ENCODE measurements around the gene PHF23.

The PHF23 gene

DNA sequence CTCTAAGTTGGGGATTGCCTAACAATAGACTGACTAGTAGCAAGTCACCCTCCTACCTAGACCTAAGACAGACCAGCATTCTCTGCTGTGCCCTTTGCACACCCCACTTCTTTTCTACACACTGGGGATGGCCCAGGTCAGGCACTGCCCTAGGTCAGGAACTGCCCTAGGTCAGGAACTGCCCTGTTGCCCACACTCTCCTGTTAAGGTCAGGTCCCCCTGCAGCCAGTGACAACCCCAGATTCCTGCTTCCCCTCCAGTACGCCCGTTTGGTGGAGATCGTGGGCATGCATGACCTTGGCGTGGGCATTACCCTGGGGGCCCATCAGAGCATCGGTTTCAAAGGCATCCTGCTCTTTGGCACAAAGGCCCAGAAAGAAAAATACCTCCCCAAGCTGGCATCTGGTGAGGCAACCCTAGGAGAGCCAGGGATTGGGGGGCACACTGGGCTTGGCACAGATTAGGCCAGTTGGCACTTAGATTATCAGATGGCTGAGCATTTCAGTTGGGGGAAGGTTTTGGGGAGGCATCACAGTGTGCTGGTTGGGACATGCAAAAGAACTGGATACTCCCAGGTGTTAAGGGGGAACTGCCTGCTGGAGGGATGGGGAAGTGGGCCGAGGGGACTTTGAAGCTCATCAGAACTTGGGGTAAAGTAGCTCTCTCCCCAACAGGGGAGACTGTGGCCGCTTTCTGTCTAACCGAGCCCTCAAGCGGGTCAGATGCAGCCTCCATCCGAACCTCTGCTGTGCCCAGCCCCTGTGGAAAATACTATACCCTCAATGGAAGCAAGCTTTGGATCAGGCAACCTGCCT lies 17.8 kb downstream of the PHF23 start:
- DNase-seq = no peak

DNA sequence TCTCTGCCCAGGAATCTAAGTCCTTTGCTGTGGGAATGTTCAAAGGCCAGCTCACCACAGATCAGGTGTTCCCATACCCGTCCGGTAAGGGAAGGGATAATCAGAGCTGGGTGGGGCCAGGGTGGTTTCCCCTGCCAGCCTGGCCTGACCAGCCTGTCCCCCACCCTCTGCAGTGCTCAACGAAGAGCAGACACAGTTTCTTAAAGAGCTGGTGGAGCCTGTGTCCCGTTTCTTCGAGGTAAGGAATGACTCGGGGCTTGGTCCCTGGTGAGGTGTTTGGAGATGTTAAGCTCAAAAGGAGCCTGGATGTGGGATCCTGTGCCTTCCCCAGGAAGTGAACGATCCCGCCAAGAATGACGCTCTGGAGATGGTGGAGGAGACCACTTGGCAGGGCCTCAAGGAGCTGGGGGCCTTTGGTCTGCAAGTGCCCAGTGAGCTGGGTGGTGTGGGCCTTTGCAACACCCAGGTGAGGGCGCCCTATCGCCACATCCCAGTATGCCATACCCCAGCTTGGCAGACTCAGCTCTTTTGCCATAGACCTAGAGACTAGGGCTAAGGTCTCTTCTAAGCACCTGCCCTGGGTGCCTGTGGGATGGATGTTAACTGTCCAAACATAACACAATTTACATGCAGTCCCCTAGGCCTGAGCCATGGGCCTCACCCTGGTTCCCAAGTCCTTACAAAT lies 18.5 kb downstream of the PHF23 start:
- DNase-seq = peak in 15 of 56 donors; percentile 16 to 60 (median 30)

DNA sequence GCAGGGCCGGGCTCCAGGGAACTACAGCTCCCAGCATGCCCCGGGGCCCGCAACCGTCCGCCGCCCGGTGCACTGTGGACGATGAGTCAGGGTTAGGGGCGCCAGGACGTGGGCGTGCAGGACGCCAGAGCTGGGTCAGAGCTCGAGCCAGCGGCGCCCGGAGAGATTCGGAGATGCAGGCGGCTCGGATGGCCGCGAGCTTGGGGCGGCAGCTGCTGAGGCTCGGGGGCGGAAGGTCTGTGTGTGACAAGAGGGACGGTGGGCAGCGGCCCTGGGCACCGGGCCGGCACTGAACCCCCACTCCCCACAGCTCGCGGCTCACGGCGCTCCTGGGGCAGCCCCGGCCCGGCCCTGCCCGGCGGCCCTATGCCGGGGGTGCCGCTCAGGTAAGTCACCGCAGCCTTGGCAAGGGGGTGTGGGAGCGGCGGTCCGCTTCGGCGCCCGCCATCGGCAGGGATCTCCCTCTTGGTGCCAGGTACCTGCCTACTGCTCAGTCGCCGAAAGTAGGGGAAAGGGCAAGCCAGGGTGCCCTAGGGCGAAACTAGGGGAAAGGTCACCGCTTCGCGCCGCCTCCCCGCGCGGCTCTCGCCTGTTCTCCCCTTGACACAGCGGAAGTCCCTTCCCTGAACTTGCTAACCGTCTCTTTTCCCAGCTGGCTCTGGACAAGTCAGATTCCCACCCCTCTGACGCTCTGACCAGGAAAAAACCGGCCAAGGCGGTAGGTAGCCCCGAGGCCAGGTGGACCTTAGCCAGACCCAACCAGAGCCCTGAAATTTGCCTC lies 19.3 kb downstream of the PHF23 start, which contains the start of the genes ACADVL and DLG4:
TSS of gene ACADVL (plus strand) at position 127 of the 781 bp plus-strand sequence. CDS start at position 174, 47 bp downstream.
TSS of gene DLG4 (minus strand) at position 25 of the 781 bp plus-strand sequence.
- DNase-seq = peak in 55 of 56 donors; percentile 50 to 94 (median 81)

DNA sequence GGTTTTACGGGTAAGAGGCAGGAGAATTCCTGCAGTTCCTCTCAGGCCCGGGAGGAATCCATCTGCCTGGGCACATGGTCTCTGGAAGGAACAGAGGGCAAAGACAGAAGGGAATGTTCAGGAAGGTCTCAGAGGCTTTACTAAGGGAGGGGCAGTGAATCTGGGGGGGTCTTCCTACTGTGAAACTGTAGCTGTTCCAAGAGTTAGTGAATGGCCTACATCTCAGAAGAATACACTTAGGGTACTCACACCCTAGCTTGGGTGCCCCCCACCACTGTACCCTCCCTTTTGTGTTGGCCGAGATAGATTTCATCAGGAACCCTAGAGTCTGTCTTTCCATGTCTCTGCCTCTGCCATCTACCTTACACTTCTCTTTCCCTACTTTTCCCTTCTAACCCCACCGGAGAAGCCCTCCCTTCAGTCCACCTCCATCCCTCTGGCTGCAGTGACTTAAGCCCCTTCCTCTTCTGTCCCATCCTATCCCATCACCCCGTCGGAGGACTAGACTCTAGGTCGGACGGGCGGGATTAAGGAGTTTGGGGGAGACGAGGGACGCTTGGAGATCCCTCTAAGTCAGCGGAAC lies 19.9 kb downstream of the PHF23 start:
- no peak for DNase-seq

DNA sequence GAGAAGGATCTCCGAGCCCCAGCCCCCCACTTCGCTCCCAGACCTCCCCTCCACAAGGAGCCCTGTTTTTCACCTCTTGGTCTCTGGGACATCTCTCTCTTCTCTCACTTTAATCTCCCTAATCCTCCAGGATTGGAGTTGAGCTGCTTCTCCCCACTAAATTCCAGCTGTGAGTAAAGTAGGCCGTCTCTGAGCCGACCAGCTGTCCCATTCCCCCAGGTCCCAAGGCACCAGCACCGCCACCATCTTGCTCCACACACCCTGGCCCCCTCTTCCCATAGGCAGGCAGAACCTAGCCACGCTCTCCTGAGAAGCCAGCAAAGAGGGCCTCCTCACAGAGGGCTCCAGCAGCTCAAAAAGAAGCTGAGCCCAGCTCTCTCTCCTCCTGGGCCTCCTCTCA lies 20.5 kb downstream of the PHF23 start:
- DNase-seq = no peak

DNA sequence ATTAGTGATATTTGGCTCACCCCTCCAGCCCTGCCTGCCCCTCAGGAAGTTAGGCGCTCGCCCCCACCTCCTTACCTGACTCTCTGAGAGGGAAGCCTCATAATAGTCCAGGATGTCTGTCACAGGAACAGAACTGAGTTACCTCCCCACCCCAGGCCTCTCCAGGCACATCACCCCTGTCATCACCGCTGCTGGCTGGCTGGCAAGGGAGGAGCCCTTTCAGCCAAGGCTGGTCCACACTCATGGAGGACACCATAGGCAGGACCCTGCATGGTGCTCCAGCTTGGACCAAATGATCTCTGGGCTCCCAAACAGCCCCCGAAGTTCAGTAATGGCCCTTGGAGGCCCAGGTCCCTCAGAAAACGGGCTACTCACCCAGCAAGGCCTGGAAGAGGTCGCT lies 21.1 kb downstream of the PHF23 start:
- DNase-seq = no peak

DNA sequence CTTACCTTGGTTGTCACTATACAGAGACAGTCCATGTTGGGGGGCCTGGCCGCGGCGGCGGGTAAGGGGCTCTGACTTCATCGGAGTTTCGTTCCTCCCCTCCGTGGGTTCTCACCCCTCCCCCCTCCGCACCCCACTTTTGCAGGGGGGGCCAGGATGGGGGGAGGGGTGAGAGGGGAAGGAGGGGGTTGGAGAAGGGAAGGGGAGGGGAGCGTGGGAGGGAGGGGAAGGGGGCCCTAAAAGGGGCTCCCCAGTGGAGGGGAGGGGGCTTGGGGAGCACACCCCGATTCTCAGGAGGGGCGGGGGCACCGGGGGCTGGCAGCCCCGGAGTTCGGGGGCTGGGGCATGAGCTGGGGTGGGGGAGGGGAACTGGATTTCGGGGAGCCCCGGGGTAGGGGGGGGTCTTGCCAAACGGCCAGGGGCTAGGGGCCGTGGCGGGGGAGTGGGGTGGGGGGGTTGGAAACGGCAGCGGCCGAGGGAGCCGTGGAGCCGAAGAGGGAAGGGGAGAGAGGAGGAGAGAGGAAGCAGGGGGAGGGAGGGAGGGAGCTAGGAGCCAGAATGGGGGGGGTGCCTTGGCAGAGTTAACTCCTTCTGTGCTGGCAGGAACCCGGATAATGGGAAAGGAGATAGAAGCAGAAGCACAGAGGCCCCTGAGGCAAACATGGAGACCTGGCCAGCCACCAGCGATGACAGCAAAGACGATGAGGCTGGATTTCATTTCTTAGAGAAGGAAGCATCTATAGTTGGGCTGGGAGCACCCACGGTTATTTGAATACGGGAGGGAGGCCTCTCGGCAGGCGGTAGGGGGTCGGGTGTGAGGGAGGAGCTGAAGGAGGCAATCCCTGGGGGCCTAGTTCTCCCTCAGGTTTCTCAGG lies 21.9 kb downstream of the PHF23 start:
- peak in 34 of 56 donors; percentile 20 to 78 (median 44) for DNase-seq

DNA sequence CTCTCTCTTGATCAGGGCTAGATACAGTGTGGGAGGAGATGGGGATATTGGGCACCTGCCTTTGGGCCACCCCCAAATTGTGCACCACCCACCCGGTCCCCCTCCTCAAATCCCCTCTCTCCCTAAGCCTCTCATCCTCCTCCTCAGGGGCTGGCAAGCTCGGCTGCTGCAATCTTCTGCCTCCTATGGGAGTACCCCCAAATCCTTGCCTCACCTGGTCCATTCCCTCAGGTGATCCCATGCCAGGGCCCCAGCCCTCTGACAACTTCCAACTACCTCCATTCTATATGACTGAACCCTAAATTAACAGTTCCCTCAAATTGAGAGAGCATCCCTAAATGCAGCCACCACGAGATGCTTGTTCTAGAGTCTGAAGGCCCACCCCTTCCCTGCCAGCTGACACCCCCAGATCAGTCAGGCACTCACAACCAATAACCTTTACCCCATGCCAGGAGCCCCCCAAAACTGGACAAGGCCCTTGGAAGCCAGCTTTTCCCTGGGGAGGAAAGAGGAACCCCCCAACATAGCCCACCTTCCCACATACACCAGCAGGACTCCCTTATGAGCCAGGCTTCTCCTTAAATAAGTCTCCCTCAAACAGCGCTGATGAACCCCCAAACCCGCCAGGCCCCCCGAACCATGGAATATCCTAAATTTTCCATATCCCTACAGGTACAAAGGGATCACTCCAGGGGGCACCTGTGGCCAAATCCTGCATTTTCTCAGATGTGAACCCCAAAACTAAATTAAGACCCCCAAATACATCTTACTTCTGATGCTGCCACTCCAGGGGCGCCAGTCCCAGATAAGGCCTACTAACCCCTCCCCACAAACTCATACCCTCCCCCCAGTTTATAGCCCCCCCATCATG lies 22.8 kb downstream of the PHF23 start:
- DNase-seq = peak in 3 of 56 donors; percentile 14 to 38 (median 14)

DNA sequence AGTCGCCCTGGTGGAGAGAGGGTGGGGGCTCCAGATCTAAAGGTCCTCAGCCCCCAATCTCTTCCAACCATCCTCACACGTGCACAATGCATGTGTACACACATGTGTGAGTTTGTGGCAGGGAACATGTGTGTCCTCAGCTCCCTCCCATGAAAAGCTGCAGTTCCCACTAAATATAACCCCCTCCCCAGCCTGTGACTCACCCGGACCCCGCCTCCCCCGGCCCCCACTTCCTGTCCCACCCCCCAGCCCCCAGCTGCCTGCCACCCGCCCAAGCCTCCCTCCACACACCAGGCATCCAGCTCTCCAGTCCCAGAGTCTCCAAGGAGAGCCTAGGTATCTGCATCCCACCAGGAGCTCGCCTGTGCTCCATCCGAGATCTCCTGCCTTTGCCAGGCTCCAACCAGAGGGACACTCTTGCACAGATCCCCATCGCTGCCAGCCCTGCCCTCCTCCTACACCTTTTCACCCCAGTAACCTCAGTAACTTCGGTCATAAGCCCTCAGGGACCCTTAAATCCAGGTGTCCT lies 23.5 kb downstream of the PHF23 start:
- peak in 5 of 56 donors; percentile 14 to 43 (median 30) for DNase-seq

DNA sequence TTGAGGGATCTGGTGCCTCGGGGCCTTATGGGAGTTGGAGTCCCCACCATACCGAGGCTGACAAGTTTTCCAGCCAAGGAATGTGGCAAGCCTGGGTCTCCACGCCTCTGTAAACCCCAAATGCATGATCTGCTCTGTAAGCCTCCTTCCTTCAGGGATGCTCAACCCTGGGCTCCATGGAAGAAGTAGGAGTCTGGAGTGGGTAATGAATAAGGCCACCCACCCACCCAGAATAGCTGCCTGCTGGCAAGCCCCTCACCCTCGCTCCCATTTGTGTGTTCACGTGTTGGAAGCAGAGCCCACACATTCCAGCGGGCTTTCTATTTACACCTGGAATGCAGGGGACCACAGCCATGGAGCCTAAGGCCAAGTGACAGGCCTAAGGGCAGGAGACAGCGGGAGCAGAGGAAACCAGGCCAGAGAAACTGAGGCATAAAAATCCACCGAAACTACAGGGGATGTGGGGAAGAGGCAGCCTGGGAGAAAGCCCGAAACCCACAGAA lies 24.1 kb downstream of the PHF23 start:
- peak in 1 of 56 donors; percentile 54 for DNase-seq

DNA sequence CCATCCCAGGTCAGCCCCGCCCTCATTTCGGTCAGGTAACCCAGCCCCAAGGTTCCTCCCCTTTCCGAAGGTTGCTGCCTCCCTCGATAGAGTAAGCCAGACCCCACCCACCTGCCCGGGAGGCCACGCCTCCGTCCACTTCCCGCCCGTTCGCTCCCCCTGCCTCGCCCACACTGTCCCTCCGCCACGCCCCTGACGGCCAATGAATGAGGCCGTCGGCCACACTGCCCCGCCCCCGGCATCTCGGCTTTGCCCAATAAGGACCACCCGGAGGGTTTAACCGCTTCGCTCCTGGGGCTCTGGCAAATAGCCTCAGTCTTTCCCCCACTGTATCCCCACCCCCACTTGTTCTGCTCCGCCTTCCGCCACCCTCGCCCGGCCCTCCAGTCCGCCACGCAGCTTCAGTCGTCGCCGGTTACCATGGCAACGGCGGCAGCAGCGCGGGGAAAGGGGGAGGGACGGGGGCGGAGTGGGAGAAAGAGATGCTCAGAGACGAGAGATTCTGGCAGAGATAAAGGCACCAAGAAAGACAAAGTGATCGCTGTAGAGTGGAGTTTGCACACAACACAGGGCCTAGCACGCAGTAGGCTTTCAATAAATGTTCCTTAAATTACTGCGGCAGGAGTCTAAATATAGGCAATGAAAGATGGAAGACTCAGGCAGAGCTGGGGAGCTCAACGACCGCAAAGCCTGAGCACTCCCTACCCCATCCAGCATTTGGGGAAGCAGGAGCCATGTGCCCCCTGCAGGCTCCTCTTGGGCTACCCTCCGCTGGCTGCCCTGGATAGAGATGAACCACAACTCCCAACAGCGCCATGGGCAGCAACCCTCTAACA lies 24.7 kb downstream of the PHF23 start:
- DNase-seq = peak; percentile 56 to 98 (median 93)

DNA sequence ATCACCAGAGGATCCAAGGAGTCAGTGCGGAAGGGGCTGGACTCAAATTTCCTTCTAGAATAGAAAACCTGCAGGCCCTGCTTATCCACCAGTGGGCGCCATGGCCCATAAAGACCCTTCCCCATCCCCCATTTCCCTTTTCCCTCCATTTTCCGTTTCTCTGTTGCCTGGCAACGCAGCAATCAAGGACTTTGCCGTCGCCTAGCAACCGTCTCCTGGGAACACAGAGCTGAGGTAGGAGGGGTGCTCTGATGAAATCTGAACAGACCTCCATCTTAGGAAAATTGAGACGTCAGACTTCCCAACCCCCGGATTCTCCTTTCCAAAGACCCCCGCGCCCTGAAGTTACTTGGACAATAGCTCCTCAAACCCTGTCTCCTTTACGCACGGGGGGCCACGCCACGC lies 25.4 kb downstream of the PHF23 start:
- DNase-seq = peak in 45 of 56 donors; percentile 50 to 92 (median 80)

DNA sequence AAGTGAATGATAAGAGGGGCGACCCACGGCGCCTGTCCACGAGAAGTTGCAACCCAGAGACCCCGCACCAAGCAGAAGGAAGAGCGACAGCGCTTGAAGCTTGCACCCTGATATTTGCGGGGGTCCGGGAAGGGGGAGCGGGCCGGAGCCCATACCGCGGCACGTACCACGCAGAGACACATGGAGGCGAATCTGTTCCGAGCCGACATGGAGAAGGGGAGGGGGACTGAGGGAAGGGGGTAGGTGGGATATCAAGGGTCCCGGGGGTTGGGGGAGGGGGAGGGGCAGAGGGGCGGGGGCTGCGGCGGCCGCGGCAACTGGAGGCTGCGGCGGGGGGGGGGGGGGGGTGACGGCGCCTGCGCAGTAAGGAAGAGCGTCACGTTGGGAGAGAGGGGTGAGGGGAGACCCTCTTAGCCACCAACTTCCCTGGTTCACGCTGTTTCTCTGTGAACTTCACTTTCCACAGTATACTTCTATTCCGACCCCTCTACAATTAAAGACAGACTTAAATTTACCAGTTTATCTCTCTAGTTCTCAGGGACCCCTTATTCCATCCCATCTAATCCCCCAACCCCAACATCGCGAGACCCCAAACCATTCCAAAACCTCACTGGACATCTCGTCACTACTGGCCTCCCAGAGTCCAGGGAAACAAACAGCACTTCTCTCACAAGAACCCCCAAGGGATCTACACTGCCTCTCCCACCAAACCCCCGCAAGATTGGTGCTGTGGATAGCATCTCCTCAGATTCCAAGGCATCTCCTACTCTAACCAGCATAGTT lies 27.6 kb downstream of the PHF23 start:
- DNase-seq = no peak

DNA sequence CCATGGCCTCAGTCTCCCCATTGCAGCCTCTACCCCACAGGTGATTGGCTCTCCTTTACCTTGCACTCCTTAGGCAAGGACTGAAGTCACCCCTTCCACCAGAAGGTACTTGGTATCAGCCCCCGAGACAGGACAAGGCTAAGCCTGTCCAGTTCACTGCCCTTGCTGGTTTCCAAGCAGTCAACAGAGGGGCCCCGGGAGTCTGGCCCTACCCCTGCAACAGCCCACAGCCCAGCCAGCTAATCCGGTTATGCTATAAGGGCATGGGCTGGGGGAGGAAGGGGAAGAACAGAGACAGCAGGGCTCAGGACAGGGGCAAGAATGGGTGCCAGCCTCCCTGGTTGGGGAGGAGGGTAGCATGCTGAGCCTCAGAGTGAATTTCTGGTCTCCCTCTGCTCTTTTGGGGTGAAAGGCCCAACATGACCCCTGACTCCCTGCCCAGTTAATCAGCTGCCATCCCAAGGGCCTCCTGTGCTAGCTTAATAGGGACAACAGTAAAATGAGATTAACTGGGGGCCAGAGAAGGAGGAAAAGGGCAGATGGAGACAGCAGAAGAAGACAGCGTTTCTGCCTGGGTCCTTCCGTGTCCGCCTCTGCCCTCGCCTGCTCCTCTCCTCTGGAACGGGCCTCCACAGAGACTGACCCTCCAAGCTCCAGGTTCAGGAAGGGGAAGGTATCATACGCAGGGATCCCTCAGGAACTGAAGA lies 30.4 kb downstream of the PHF23 start:
- DNase-seq = no peak

DNA sequence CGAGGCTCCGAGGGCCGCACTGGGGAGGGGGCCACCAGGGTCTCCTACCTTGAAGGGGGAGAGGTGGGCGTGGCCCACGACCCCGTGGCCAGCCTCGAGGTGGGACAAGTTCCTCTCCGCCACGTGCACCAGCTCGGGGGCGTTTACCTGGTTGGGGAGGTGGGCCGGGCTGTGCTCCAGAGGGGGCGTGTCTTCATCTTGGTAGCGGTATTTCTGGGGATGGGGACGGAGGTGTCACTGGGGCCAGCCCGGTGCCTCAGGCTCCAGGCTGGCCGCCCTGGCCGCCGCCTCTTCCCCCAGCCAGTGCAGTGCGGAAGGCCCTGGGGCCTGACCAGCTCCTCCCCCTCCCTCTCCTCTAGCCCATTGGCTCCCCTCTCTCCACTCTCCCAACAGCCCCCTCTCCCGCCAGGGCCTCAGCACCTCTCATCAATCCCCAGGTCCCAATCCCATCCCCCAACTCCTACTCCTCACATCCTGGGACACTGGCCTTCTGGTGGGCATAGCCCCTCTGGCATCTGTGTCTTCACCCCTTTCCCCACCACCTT lies 31.2 kb downstream of the PHF23 start:
- DNase-seq = no peak
